SIG-M5 treated with dmso at 0.1 percent for 504 hours (cell line): ENCODE measurements around the gene HSPB7.
"Not testable (repeated sequence)": the region's sequence is repeated elsewhere in the genome, so short reads cannot be mapped to it uniquely, and the experiment has no call there.

ENCODE experiments used
- DNase-seq: peaks from one replicate; lab custom pipeline; 2025; ENCODE audit not compliant: unreplicated experiment; lab: John Stamatoyannopoulos, UW

Gene HSPB7

GRCh38 chr1:16009030-16009460 lies 8.8 kb downstream of the HSPB7 start:
- DNase-seq, result peak; percentile 37

- no peak for DNase-seq
Measured at GRCh38 chr1:16007671-16008341, 10.0 kb downstream of the HSPB7 start.

DNA sequence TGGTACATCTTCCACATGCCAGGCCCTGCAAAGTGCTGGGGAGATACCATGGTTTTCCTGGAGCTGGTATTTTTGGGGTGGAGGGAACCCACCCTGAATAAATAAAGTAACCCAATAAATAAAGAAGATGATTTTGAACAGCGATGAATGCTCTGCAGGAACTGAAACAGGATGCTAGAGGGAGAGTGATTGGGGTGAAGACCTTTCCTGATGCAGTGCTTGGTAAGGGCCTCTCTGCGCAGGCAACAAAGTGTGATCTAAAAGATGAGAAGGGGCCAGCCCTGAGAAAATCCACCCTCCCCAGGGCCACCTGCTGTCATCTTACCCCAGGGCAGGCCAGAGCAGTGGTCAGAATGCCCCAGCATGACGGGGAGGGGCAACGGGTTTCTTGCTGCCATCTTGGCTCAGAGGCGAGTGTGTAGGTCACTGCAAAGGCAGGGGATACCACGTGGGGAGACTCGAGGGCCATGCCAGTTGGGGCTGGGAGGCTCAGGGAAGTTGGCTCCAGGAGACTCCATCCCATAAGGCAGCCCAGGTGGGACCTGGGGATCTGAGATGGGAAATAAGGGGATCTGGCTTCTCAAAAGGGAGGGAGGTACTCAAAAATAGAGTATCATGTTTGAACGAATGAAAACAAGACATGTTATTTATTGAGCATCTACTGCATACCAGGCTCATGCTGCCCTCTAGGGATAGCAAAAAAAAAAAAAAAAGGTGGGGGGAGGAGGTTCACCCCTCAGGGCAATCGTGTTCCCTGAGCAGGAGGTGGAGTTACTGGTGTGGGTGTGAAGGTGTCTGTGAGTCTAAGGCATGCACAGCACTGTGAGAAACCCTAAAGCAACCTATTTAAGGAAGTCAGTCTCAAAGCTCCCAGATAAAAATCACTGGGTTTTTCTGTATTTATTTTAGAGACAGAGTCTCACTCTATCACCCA lies 11.0 kb downstream of the HSPB7 start:
- peak; percentile 5 for DNase-seq

DNA sequence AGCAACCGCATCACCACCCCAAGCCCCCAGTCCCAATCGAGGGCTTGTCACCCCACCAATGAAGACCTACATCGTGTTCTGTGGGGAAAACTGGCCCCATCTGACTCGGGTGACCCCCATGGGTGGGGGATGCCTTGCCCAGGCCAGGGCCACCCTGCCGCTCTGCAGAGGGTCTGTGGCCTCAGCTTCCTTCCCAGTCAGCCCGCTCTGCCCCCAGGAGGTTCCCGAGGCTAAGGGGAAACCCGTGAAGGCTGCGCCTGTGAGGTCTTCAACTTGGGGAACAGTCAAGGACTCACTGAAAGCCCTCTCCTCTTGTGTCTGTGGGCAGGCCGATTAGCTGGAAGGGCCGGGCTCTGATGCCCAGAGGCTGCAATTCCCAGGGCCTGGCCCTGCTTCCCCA lies 11.8 kb downstream of the HSPB7 start:
- no peak for DNase-seq

DNA sequence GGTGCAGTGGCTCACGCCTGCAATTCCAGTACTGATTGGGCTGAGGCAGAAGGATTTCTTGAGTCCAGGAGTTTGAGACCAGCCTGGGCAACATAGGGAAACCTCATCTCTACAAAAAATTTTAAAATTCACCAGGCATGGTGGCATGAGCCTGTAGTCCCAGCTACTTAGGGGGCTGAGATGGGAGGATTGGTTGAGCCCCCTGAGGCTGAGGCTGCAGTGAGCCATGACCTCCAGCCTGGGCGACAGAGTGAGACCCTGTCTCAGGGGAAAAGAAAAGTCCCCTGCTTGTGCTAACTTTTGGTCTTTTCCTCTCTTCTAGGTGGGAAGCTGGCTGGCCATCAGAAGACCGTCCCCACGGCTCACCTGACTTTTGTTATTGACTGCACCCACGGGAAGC lies 12.2 kb downstream of the HSPB7 start:
- DNase-seq, result no peak

DNA sequence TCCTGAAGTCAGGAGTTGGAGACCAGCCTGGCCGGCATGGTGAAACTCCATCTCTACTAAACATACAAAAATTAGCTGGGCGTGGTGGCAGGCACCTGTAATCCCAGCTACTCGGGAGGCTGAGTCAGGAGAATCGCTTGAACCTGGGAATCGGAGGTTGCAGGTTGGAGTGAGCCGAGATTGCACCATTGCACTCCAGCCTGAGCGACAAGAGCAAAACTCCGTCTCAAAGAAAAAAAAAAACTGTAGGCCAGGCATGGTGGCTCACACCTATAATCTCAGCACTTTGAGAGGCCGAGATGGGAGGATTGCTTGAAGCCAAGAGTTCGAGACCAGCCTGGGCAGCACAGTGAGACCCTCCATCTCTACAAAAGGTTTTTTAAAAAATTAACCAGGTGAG lies 16.6 kb downstream of the HSPB7 start:
- not testable (repeated sequence) for DNase-seq

- DNase-seq, result no peak
Measured at GRCh38 chr1:15998929-15999328, 18.9 kb downstream of the HSPB7 start.

GRCh38 chr1:15997637-15998280 lies 20.1 kb downstream of the HSPB7 start:
- no peak for DNase-seq

DNA sequence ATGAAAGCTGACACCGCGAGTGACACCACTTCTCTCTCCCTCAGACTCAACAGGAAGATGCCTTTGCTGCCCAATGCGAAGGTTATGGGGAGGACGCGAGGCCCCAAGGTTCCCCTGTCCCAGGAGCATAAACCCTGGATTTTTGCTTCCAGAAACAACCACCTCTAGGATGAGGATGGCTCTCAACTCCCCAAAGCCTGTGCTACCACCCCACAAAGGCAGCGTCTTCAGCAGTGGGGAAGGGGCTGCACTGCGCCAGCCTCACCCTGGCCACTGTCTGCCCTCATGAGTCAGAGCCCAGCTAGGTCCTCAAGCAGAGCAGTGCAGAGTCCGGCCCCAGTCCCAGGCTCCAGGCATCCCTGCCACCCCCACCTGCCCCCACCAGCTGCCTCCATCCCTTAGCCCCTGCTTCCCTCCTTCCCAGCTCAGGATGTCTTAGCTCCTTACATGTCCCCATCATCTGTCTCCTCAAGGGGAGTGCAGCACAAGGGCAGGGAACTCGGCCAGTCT lies 20.7 kb downstream of the HSPB7 start:
- DNase-seq, result no peak

GRCh38 chr1:15994590-15995351 lies 23.1 kb downstream of the HSPB7 start:
- DNase-seq, result no peak

DNA sequence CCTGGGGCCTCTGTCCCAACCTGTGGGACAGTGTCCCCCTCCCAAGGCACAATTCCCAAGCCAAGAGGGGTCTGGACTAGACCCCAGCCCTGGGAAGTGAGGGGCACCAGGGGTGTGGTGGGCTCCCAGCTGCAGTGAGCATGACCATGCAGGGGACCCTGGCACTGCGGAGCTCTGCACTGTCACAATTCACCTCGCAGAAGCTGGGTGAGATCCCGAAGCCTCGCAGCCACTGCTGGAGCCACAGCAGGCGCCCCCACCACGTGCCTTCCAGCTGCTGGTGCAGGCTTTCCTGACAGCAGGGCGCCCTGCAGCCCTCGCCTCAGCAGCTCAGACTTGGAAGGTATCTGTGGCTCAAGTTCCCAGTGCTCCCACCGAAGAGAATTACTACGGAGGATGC lies 23.8 kb downstream of the HSPB7 start:
- no peak for DNase-seq

DNA sequence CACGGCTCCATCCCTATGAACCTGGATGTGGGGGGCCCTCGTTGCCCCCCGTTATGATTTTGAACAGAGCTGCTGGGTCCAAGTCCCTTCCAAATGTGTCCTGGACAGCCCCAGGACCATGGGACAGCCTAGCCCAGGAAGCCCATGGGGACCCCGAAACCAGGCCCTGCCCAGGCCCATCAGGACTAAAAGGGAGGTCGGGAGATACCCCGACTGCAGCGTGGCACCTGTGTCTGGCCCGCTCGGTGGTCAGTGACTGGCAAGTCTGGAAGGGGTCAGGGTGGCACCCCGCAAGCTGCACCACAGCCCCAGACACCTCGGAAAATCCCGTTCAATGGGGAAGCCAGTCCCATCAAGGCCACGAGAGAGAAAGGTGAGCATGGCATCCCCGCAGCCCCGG lies 24.2 kb downstream of the HSPB7 start:
- no peak for DNase-seq

DNA sequence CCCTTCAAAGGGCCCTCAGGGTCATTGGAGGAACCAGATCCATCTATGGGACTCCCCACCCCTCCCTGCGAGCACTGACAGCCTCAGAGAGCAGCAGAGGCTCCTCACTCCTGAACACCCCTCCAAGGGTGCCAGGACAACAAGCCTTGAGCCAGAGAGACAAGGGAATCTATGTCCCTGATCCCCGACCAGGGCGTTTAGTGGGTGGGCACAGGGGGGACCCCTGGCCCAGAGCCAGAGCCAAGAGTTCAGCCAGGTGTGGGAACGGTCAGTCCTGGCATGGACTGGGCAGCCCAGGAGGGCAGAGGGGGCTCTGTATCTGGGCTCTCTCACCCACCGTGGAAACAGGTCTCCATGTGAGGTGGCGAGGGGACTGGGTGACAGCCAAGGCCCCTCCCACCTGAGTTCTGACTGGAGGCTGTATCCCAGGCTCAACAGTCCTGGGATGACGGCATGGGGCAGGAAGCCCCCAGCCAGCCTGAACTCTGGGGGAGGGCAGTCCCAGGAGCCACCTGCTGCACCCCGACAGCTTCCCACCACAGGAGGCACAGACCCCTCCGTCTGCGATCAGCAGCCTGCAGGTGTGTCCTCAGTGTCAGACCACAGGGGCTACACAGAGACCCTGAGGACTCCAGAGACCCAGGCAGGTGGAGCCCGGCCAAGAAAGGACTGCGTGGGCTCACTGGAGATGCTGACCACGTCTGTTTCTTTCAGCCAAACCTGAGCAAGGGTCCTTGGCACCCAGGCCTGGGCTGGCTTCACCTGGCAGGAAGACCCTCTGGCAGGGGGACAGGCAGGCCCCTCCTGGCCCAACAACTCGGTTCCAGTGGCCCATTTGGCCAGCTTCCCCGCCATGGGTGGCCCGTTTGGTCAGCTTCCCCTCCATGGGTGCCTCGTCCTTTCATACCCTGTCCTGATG lies 25.0 kb downstream of the HSPB7 start:
- no peak for DNase-seq

DNA sequence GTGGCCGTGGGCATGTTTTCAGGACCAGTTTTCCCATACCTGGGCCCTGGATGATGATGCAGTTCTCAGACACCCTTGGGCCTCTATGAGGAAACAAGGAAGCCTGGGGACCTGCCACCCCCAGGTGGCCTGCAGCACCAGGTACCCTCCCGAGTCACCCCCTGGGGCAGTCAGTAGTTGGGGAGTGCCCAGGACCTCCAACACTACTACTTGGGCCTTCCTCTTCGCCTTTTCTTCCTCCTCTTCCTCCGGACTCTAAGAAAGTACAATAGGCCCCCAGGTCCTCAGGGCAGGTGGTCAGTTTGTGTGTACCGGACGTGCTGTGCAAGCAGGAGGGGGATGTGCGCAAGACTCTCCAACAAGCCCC lies 25.7 kb downstream of the HSPB7 start:
- no peak for DNase-seq

DNA sequence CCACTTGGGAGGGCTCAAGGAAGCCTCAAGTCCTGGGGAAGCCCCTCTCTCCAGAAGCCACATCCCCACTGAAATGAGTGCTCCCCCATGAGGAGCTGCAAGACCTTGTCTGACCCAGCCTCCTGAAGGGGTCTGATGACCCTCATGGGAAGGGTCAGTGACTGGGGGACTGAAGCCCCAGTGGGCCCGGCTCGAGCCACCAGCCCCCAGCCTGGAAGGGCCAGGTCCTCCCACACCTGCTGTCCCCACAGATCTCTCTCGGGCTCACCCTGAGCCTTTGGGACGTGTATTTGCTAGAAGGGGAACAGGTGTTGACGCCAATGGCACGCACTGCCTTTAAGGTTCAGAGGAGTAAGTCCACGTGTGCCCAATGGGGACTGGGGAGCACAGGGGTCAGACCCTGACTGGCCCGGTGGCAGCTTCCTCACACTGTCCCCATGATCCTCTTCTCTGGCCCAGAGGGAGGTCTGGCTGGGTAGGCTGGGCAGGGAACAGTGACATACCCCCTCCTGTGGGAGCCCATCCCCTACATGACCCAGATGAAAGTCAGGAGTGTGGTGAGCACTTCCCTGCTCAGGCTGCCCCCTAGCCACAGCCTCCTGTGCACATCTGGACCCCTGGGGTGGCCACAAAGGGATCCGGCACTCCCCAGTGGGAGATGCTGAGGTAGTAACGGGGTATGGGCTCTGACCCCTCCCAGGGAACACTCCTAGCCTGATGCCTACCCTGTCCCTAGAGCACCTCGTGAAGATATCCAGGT lies 26.2 kb downstream of the HSPB7 start:
- DNase-seq, result no peak

GRCh38 chr1:15989776-15990175 lies 28.1 kb downstream of the HSPB7 start:
- no peak for DNase-seq

DNA sequence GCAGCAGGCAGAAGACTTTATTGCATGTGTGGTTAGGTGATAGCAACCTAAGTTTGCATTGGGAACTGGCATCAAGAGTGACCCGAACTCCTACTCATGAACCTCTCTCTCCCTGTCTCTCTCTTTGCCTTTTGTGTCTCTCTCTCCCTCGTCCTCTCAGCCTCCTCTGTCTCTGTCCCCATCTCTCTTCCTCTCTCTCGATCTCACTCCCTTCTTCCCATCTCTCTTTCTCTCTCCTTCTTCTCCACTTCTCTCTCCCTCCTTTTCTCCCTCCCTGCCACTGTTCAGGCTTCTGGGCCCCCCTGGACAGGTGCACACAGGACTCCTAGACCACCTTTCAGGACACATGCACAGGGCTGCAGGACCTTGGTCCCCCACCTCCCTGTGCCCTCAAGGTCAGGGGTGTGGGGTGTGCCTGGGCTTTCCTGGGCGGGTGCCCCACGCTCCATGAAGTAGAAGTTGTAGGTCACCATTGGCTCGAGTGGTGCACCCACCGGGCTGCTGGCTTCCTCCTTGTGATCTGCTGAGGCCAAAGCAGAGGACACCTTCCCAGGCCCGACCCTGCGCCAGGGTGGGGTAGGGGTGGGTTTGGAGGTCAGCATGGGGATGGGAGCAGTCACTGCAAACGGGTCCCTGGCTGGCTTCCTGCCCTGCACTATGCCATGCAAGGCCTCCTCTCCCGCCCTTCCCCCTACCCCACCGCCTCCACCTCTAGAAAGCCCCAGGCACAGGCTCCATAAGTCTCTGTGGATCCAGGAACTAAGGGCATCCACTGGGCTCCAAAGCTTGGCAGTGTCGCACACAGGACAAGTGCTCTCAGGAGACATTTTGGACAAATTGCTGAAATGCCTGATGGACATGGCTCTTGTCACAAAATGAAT lies 28.7 kb downstream of the HSPB7 start:
- DNase-seq, result no peak

- peak; percentile 80 for DNase-seq
Measured at GRCh38 chr1:15985611-15986297, 32.1 kb downstream of the HSPB7 start.
